CD14-positive monocyte (primary cell): Measurements from ENCODE around the gene SLC22A3. TPM values are rescaled to one million over a fixed set of nuclear protein-coding genes. Genes with fewer than 3 reads are reported as not detected.

Experiments
- DNase-seq, 3 donors: peaks; one replicate each; pipeline ENCODE4 v3.0.0-alpha.2; 2011 to 2022
- H2AFZ ChIP-seq: 2 replicates; pipeline ENCODE4 v1.6.0; 2012; ENCODE audit warnings: mild to moderate bottlenecking, low read depth, low read length, inconsistent platforms; ENCODE audit not compliant: insufficient read depth, poor library complexity, severe bottlenecking
- H3K27ac ChIP-seq, 2 donors: 1 replicate in 1 of 2; 2 replicates in 1 of 2; pipeline ENCODE4 v1.5.1; 2012 to 2013; ENCODE audit warnings: low read length in 2 of 2, control low read depth in 1 of 2, inconsistent platforms in 1 of 2, low read depth in 1 of 2, mild to moderate bottlenecking in 1 of 2
- H3K27me3 ChIP-seq, 2 donors: one replicate each; pipeline versions ENCODE4 v1.6.0 to v1.6.1; 2011 to 2013; ENCODE audit warnings: low read length in 2 of 2; ENCODE audit not compliant: control insufficient read depth in 2 of 2, insufficient read depth in 2 of 2
- H3K36me3 ChIP-seq, 2 donors: replicated peaks in 1 of 2; 1 replicate in 1 of 2; 2 replicates in 1 of 2; pipeline versions ENCODE4 v1.5.1 to v1.6.1; 2012 to 2013; ENCODE audit warnings: low read length in 2 of 2, control low read depth in 1 of 2, inconsistent platforms in 1 of 2, mild to moderate bottlenecking in 1 of 2; ENCODE audit not compliant: insufficient read depth in 2 of 2, control insufficient read depth in 1 of 2
- H3K4me1 ChIP-seq, 2 donors: 1 replicate in 1 of 2; 2 replicates in 1 of 2; pipeline versions ENCODE4 v1.5.1 to v1.6.1; 2012 to 2013; ENCODE audit warnings: low read length in 2 of 2, control low read depth in 1 of 2, inconsistent platforms in 1 of 2, mild to moderate bottlenecking in 1 of 2, moderate library complexity in 1 of 2; ENCODE audit not compliant: insufficient read depth in 2 of 2, control insufficient read depth in 1 of 2
- H3K4me2 ChIP-seq: replicated peaks from 2 replicates; pipeline ENCODE3; 2012; ENCODE audit warnings: low read length, moderate library complexity, mild to moderate bottlenecking; ENCODE audit not compliant: poor library complexity, severe bottlenecking; ENCODE audit errors: extremely low read depth
- H3K4me3 ChIP-seq, 3 experiments: fragments of 200-600 bp in 1 of 3; sonication (generic) in 1 of 3; replicated peaks in 1 of 3; 1 replicate in 2 of 3; 2 replicates in 1 of 3; pipeline ENCODE4 v1.5.1; 2011 to 2013; ENCODE audit warnings: low read length in 3 of 3, mild to moderate bottlenecking in 3 of 3, control low read depth in 2 of 3, low read depth in 2 of 3, inconsistent platforms in 1 of 3, moderate library complexity in 1 of 3
- H3K79me2 ChIP-seq: 2 replicates; pipeline ENCODE4 v1.6.0; 2012; ENCODE audit warnings: mild to moderate bottlenecking, control low read depth, inconsistent platforms, low read length, moderate library complexity; ENCODE audit not compliant: insufficient read depth
- H3K9ac ChIP-seq: 2 replicates; pipeline ENCODE4 v1.6.0; 2017; ENCODE audit warnings: low read length, mild to moderate bottlenecking; ENCODE audit not compliant: insufficient read depth, poor library complexity, severe bottlenecking
- H3K9me3 ChIP-seq, 2 donors: replicated peaks in 1 of 2; 1 replicate in 1 of 2; 2 replicates in 1 of 2; pipeline versions ENCODE4 v1.5.1 to v1.6.1; 2012 to 2013; ENCODE audit warnings: low read length in 2 of 2, control low read depth in 1 of 2; ENCODE audit not compliant: control insufficient read depth in 1 of 2, insufficient read depth in 1 of 2
- H4K20me1 ChIP-seq: 2 replicates; pipeline ENCODE4 v1.6.0; 2012; ENCODE audit warnings: mild to moderate bottlenecking, low read length, control low read depth, moderate library complexity; ENCODE audit not compliant: insufficient read depth
- H3K27ac Mint-ChIP-seq, 7 donors: one replicate each; pipeline ENCODE4 v1.8.0; 2020; ENCODE audit warnings: mild to moderate bottlenecking in 7 of 7, mixed read lengths in 7 of 7, moderate library complexity in 6 of 7, inconsistent platforms in 2 of 7
- H3K27me3 Mint-ChIP-seq, 3 donors: one replicate each; pipeline ENCODE4 v1.8.0; 2021 to 2022; ENCODE audit warnings: low read depth in 3 of 3, mild to moderate bottlenecking in 3 of 3, mixed read lengths in 3 of 3, moderate library complexity in 3 of 3, inconsistent platforms in 1 of 3
- H3K36me3 Mint-ChIP-seq, 2 donors: one replicate each; pipeline ENCODE4 v1.8.0; 2020; ENCODE audit warnings: mixed read lengths in 2 of 2, inconsistent platforms in 1 of 2, mild to moderate bottlenecking in 1 of 2
- H3K4me1 Mint-ChIP-seq: one replicate; pipeline ENCODE4 v1.8.0; 2020; ENCODE audit warnings: mild to moderate bottlenecking, mixed read lengths
- H3K4me3 Mint-ChIP-seq, 2 donors: one replicate each; pipeline ENCODE4 v1.8.0; 2020; ENCODE audit warnings: mild to moderate bottlenecking in 2 of 2, mixed read lengths in 2 of 2, moderate library complexity in 1 of 2
- H3K9me3 Mint-ChIP-seq, 7 donors: one replicate each; pipeline ENCODE4 v1.8.0; 2020 to 2022; ENCODE audit warnings: mixed read lengths in 7 of 7, mild to moderate bottlenecking in 6 of 7, moderate library complexity in 6 of 7, inconsistent platforms in 2 of 7
- CTCF ChIP-seq: fragments of 200-600 bp; IDR thresholded peaks from one replicate; pipeline ENCODE4 v1.8.0; 2022; ENCODE audit warnings: antibody characterized with exemption, mild to moderate bottlenecking
- WGBS: methylation state at CpG from one replicate; pipeline ENCODE4 v1.1.5; 2013; ENCODE audit warnings: missing lambda C conversion rate; ENCODE audit not compliant: insufficient coverage; 5-methylcytosine and 5-hydroxymethylcytosine counted together
- intact Hi-C, 2 donors: fragments of 100-400 bp; cut with micrococcal nuclease; formaldehyde crosslinking; loops; one replicate each; pipeline versions ENCODE4 v1.15.0 to v1.15.1; 2023
- polyA plus RNA-seq, 3 donors: library from polyadenylated mRNA; depleted of rRNA in 1 of 3; unstranded in 2 of 3; stranded (reverse) in 1 of 3; fragments of 300-500 nt in 2 of 3; fragments of >200 nt in 1 of 3; fragmentation: Illumina TruSeq in 2 of 3; gene quantifications; 1 replicate in 2 of 3; 2 replicates in 1 of 3; pipeline ENCODE4 v1.2.3, GENCODE V29; 2012 to 2021

The SLC22A3 gene
- polyA plus RNA-seq, 3 donors, result not detected

GRCh38 chr6:160461641-160462040, 113.5 kb downstream of the SLC22A3 start:
- Mint-ChIP-seq H3K27me3 (peaks cover 22 to 32% (median 32%) of the 10 kb centered on the region in 3 donors), H3K9me3 (peaks cover 0 to 14% (median 2%) of the 10 kb centered on the region in 7 donors), H3K27ac (peak overlapping the region in 3 of 7 donors; percentile 21 to 35 (median 33)), H3K4me1 (peaks cover 74% of the 10 kb centered on the region), H3K36me3 (peaks cover 2 to 4% of the 10 kb centered on the region in 2 donors), H3K4me3 (peak overlapping the region in 1 of 2 donors; percentile 15)
- H3K4me1 ChIP-seq, result peaks cover 73 to 77% of the 10 kb centered on the region in 2 donors
- no CpG with 5 or more reads among the region's 3 CpGs for WGBS
- H3K9ac ChIP-seq, result no peak overlapping the region
- H4K20me1 ChIP-seq, result no peaks in the 10 kb centered on the region
- intact Hi-C loops, result no loop called here
- peaks cover 29 to 33% of the 10 kb centered on the region in 2 donors for H3K27me3 ChIP-seq
- no peak overlapping the region for H2AFZ ChIP-seq
- H3K9me3 ChIP-seq, result no peaks in the 10 kb centered on the region
- no peaks in the 10 kb centered on the region for H3K79me2 ChIP-seq
- no peak overlapping the region for H3K27ac ChIP-seq
- H3K36me3 ChIP-seq, result no peaks in the 10 kb centered on the region
- H3K4me3 ChIP-seq, result no peak overlapping the region
- peak overlapping the region; percentile 50 for H3K4me2 ChIP-seq
- no peak for TF ChIP-seq CTCF
- DNase-seq, result no peak

- TF ChIP-seq CTCF, result no peak
- no peak for DNase-seq
- no peaks in the 10 kb centered on the region for H4K20me1 ChIP-seq
- no peaks in the 10 kb centered on the region for H3K79me2 ChIP-seq
- peaks cover 2 to 4% of the 10 kb centered on the region in 2 donors for H3K36me3 Mint-ChIP-seq
- H3K27me3 Mint-ChIP-seq, result peaks cover 22 to 37% (median 36%) of the 10 kb centered on the region in 3 donors
- H3K27me3 ChIP-seq, result peaks cover 29 to 36% of the 10 kb centered on the region in 2 donors
- H3K9me3 Mint-ChIP-seq, result peaks cover 0 to 14% (median 2%) of the 10 kb centered on the region in 7 donors
- H3K27ac ChIP-seq, result no peak overlapping the region
- no peaks in the 10 kb centered on the region for H3K9me3 ChIP-seq
- peak overlapping the region in 1 of 7 donors; percentile 33 for H3K27ac Mint-ChIP-seq
- peak overlapping the region in 1 of 2 donors; percentile 73 for H3K4me3 Mint-ChIP-seq
- no peak overlapping the region for H2AFZ ChIP-seq
- peaks cover 73 to 76% of the 10 kb centered on the region in 2 donors for H3K4me1 ChIP-seq
- intact Hi-C loops, result no loop called here
- H3K4me1 Mint-ChIP-seq, result peaks cover 74% of the 10 kb centered on the region
- H3K36me3 ChIP-seq, result no peaks in the 10 kb centered on the region
- peak overlapping the region in 1 of 3 experiments; percentile 39 for H3K4me3 ChIP-seq
- peak overlapping the region; percentile 50 for H3K4me2 ChIP-seq
- H3K9ac ChIP-seq, result no peak overlapping the region
These were observed 113.9 kb downstream of the SLC22A3 start for GRCh38 chr6:160462116-160462515.
